Ureter (tissue), 1 donor: ENCODE data around the gene ACE. TPM values are rescaled to one million over a fixed set of nuclear protein-coding genes. Genes with fewer than 3 reads are reported as not detected.
A peak's percentile ranks its signal among the peaks of the same experiment; 100 is the strongest.

ENCODE experiments used
- DNase-seq: peaks from one replicate; pipeline ENCODE4 v3.0.0-alpha.2; 2020; ENCODE audit warnings: low spot score
- total RNA-seq: library from RNA; stranded (reverse); gene quantifications from one replicate; pipeline ENCODE4 v1.2.4, GENCODE V29; 2023
- donor health status: DM: yes; HTN: yes; CAD: no.

Gene ACE
- 7.5 TPM for total RNA-seq

DNA sequence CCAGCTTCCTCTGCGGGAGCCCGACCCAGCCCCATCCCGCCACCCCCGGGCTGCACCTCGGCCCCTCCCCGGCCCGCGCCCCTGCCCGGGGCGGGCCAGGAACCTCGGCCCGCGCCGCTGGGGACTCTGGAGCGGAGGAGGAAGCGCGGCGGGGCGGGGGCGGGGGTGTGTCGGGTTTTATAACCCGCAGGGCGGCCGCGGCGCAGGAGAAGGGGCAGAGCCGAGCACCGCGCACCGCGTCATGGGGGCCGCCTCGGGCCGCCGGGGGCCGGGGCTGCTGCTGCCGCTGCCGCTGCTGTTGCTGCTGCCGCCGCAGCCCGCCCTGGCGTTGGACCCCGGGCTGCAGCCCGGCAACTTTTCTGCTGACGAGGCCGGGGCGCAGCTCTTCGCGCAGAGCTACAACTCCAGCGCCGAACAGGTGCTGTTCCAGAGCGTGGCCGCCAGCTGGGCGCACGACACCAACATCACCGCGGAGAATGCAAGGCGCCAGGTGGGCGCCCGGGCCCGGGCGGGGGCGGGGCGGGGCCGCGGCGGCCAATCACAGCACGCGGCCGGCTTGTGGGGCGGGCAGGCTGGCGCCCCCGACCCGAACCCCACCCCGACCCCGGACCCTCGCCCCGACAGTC is at the start of gene ACE:
Gene ACE (plus strand): TSS at position 208 of the 626 bp plus-strand sequence. CDS start 34 bp downstream, at position 242.
- DNase-seq, result no peak

DNA sequence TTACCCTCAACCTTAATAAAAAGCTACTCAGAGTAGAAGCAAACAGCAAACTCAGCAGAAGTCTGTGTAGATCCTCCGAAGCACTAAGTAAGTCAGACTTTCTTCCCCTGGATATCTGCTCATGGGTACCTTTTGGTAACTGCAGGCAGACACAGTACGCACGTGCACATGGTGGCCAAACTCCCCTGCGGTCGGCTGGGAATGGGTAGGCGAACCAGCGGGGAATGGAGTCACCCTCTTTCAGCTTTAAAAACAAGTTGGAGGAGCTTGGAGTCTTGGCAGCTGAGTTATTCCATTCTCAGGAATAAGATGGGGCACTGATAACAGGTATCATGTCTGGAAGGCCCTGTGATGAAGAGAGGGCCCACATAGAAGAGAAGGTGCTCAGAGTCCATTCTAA is 47.1 kb upstream of the ACE start:
- no peak for DNase-seq

DNA sequence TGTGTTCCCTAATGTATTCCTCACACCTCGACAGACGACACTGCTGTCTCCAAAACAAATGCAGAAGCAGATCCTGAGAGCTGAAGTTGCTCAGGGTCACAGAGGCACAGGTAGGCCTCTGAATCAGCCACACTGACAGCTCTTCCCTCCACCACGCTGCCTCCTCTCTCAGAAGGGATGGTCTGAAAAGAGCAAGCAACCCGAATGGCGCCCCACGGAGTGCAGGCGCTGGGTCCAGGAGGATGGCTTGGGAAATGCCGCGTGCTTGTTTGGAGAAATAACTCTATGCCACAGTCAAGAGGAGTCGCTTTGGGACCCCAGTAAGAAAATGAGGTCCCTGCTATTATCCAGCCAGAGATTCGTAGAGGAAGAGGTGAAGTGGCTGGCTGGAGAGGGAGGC is 46.6 kb upstream of the ACE start:
- no peak for DNase-seq

DNA sequence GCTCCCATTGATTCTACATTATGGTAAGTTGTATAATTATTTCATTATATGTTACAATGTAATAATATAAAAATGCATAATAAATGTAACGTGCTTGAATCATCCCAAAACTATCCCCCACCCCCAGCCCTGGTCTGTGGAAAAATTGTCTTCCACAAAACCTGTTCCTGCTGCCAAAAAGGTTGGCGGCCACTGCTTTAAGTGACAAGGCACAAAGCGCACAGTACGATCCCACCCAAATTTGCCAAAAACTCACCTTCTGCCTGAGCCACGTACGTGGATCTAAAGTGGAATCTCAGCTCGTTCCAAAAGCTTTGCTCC is 45.3 kb upstream of the ACE start:
- no peak for DNase-seq

DNA sequence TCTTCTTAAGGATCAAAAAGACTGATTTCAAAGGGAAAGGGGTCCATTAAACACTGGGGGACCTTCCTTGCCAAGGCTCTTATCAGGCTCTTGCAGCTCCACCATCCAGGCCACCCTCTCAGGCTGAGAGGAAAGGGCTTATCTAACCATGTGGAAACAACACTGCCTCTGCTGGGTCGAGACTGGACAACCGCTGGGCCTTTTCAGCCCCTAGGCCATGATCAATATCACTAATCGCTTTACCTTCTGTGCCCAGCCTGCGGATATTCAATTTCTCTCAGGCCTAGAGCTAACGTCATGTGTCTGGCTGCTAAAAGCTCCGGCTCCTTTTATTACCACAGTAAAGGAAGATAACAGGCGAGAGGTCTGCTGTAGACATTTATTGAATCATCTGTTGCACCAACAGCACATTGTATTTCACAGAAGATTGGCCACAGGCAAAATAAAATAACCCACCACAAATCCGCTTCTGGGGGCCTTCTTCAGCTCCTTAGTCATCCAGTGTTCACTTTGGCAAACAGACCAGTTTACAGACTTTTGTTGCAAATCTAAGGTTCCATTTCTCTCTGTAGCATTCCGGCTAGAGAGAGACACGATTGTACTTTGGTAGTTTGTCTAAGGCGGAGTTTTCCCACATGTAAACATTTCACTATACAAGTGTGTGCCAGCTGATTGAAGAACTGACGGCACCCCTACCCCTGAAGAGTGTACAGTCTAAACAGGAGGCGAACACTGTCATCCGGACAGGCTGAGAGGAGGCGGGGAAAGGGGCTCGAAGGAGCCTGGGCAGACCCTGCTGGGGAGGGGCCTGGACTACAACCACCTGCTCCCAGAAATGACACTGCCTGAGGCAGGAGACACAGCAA is 44.7 kb upstream of the ACE start:
- no peak for DNase-seq

DNA sequence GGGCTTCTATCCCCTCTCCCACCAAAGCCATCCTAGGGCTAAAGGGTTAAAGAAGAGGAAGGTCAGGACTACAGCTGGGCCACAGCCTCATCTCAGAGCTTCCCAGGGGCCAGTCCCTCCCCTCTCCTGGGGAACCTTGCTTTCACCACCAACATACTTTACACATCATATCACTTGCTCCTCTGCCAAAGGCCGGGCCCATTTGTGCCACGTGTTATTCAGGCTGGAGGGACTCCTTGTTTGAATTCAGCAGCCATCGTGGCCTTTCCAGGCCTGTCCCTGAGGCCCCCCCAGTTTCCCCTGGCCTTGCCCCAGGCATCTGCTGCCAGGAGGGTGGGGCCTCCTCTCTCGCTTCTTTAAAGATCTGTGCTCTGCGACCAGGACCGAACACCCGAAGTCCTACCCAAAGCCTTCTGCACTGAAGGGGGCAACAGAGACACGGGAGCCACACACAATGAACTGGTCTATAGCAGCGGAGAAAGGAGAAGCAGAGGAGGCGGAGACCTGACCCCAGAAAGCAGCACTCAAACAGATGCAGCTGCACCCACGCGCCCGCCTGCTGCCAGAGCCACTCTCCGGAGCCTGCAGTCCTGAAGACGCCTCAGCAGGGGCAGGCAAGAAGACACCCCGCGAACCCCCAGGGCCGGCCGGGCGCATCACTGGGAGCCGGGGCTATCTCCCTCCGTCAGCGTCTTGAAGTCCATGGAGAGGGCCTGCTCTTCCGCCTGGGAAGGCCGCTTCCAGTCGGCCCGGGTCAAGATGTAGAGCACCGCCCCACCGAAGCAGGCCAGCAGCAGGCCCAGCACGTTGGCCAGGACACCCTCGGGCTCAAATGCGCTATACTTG is 42.9 kb upstream of the ACE start:
- peak; percentile 84 for DNase-seq

DNA sequence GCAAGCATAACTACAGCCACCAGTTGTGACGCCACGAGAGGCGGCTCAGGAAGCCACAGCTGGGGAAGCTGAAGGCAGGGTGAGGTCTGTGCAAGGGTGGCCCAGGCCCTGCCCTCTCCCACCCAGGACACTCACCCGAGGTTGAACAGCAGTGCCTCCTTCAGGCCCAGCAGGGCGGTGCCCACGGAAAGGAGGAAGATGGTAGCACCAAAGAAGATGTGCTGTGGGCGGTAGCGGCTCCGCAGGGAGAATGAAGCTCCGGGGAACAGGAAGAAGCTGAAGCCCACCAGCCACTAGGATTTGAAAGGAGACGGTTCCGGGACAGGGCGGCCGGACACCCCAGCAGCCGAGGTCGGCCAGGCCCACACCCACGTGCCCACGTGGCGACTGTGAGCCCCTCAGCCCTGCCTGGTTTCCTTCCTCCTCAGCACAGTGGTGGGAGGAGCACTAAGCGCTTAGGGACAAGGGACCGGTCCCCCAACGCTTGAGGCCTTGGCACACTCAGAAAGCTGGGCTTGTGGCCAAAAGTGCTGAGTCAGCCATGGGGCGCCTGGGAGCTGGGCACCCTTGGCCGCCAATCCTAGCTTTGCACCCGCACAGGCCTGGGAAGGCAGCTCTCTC is 41.8 kb upstream of the ACE start:
- peak; percentile 91 for DNase-seq

DNA sequence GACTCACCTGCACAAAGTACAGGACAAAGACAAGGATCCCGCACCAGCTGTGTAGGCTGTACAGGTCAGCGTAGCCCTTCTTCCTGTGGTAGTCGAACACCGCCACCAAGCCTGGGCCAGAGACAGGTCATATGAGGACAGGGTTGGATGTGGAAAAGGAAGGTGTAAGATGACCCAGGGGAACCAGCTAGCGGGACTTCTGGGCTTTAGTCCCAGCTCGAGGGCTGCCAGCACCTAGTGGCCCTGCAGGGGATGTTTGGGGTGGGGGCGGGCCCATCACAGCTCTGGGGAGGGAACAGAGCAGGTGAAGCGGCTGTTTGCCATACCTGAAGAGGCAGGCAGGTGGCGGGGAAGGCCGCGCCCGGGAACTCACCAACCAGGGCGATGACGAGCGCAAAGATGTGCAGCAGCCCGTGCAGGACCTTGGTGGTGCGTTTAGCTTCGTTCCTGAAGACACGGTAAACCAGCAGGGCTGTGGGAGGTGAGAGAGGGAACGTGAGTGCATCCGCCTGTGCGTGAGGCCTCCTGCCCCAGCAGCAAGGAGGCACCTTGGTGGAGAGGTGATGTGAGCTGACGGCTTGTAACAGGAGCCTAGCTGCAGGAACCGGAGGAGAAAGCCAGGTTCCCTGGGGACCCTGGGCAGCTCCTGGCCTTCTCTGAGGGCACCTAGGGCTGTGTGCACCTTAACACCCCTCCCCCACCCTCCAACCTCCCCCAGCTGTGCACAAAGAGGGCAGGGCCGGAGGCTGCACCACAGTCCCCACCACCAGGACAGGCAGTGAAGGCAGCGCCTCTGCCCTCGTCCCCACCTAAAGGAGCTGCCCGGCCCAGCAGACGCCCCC is 41.0 kb upstream of the ACE start:
- no peak for DNase-seq

DNA sequence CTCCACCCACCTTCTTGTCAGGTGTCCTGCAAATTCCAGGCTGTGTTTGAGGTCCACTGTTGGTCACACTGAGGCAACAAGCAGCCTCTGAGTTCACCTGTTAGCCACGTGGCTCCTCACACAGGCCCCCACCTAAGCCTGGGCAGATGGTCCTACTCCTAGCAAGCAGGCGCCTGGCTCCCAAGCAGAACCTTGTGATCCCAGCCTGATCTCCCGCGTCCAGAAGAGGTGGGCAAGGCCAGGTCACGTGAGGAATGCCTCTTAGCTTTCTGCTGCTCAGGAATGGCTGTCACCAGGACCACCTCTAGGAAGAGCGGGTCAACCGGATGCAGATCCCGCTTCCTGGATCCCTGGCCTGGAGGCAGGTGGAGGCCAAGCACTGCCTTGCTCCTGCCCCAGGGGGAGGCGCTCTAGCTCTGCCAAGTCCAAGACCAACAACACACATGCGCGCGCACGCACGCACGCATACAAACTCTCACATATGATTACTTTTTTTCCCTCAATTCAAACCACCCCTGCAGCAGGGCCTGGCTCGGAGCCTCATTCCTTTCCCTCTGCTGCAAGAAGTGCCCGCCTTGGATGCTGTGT is 40.2 kb upstream of the ACE start:
- no peak for DNase-seq

DNA sequence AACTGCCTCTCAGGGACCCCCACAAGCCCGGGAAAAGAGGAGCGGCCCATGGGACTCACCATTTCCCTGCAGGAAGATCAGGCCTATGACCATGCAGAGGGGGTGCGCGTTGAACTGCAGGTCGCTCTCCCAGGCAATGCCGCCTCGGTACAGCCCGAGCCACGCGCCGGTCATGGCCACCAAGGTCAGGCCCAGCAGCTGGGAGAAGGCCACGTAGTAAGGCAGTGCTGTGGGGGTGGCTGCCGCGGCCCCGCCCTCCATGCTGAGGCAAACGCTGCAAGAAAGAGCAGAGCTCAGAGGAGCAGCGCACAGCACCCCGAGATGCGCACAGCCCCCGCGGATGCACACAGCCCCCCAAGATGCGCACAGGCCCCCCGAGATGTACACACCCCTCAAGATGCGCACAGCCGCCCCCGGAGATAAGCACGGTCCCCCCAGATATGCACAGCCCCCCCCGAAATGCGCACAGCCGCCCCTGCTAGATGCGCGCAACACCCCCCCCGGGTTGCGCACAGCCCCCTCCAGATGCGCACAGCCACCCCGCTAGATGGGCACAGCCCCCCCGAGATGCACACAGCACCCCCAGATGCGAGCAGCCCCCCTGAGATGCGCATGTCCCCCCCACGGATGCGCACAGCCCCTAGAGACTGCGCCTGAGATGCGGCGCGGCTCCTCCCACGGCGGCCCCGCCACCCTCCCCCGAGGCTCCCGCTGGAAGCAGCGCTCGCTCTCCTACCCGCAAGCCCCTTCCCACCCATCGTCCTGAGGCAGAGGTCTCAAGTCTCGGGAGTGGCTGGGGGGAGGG is 39.4 kb upstream of the ACE start:
- DNase-seq, result no peak

DNA sequence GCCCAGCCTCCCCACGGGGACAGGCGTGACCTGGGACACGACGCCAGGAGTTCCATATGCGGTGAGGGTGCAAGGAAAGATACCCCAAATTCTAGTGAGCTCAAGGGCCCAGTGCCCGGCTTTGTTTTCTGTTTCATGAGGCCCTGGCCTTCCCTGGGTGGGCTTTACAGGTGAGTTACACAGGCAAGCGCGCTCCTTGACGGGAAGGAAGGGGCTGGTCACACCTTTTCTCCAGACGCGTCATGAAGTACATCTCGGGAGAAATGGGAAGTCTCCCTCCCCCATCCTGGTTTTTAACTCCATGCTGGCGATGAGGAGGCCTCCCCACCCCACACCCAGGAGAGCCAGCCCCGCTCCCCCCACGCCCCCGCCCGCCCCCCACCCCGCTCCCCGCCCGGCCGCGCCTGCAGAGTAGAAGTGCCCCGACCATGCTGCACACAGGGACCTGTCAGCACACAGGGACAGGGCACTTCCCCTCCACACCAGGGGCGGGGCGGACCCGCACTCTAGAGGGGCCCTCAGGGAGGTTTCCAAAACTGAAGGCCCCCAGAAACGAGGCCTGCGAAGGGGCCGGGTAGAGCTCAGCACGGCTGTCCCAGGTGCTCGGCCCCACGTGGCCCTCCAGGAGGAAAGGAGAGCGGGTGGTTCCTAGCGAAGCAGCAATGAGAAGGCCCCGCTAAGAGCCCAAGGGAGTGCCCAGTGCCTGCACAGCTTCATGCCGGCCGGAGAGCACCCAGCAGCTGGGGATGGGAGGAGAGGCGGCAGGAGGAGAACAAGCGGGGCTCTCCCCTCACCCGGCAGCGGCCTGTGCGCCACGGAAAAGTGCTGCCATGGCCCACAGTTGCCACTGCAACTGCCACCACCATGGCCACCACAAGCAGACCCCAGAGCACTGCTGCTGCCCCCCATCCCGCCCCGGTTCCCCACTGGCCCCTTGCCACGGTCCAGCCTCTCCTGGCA is 38.5 kb upstream of the ACE start:
- no peak for DNase-seq

DNA sequence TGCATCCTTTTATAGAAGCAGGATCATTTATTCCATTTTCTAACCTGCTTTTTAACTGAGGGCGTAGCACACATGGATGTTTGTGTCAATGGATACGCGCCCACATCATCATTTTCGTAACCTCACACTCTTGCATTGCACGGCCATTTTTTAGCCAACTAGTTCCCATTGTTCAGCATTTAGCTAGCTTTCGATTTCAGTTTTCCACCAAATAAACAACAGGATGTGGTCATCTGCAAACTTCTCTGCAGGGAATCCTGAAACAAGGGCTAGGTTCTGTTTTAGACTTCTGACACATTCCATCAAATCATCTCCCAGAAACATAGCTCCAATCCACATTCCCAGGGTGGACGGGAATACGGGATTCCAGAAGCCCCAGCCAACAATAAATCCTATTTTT is 37.2 kb upstream of the ACE start:
- no peak for DNase-seq

DNA sequence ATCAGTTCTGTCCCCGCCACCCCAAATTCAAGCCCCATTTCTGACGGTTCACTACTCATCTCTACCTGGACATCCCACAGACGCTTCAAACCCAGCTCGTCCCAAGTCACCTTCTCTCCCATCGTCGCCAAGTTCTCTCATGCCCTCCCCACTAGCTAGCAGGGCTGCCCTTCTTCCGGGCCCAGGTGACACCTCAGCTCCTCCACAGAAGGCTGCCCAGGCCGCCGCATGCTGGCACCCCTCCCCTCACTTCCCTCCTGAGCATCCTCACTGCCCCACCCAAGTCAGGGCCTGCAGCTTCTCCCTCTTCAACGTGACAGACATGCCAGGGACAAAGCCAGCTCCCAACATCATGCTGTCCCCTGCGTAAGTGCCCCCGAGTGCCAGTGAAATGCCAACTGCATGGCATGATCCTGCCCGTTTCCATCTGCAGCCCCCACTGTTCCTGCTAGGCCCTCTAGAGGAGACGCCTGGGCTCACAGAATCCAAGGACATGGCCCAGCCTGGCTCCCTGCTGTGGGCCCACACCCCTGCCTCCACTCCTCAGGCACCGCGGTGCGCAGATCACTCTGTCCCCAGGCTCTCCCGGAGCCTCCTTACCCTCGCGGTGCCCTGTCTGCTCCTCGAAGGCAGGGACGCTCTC is 36.6 kb upstream of the ACE start:
- DNase-seq, result no peak

DNA sequence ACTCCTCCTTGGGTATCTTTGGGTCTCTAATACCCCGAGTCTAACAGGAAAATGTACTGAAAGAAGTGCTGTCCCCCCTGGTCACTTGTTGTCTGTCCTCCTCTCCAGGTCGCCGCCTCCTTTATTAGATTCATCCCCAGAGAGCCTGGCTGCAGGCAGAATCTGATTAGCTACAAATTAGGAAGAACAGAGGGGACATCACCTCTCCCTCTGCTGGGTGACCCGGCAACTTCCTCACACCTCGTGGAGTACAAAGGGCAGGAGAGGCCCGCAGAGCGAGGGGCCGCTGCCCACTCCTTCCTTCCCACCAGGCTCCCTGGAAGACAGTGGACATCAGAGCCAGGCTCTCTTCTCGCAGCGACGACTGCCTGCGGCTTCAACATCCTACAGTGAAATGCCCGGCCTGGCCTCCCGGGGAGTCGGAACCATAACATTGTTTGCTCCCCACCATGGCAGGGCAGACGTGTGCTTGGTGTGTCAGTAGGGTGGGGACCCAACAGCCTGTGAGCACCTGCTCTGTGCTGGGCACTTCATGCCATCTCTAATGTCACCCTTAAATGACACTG is 36.0 kb upstream of the ACE start:
- no peak for DNase-seq

DNA sequence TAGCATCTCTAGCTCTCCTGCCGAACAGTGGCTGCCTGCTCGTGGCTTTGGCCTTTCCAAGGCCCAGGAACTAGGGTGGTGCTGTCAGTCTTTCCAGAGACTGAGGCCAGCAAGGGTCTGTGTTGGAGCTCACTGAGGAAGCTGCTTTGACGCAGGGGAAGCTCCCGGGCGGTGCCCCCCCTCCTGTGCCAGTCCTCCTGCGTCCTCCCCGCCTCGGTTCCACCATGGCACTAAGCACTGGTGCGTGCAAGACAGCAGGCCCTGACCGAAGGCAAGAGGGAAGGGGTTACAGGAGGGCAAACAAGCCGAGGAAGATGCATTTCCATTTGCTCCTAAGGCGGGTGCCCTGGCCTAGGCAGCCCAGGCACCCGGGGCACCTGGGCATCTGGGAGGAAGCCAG is 35.2 kb upstream of the ACE start:
- no peak for DNase-seq

DNA sequence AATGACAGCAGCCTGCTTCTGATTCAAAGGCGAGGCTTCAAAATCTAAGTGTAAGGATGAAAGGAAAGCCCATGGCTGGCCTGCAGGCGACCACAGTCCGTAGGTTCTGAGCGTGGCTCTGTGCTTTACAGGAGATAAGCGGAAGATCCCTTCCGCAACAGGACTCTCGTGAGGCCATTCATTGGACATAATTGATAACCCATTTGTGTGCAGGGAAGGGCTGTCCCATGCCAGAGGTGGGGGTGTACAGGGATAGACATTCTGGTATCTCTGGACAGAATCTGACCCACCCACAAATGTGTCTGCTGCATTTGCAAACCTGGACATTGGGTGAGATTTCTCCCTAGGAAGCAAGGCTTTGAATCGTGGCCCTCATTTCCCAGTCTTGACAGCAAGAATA is 34.8 kb upstream of the ACE start:
- no peak for DNase-seq

DNA sequence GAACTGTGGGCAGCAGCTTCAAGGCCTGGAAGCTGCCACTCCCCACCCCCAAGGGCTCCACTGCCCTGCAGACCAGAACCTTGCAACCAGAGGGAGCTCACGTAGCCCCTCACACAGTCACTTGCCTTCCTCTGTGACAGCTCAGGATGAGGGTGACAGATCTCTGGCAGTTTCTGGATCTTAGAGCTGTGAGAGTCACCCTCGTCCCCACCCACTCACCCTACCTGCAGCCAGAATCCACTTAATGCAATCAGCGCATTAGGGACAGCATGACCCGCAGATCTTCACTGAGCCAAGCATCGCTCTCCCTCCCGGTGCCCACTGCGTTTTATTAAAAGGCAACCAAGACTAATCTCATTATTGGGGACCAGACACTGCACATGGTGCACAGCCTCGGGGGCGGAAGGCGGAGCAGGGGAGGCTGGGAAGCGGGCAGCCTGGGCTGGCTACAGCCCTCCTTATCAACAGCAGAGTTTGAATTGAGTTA is 34.3 kb upstream of the ACE start:
- DNase-seq, result no peak

DNA sequence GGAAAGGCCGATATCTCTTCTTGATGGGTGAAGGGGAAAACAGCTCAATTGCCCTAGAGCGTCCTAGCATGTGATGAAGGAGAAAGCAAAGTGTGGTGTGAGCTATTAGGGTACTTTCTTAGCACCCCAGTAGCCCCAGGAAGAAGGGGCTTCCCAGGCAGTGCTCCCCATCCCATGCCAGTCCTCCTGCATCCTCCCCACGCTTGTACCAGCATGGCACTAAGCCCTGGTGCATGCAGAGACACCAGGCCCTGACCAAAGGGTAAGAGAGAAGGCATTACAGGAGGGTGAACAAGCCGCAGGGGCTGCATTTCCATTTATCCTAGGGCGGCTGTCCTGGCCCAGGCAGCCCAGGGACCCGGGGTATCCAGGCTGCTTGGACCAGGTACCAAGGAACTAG is 33.8 kb upstream of the ACE start:
- no peak for DNase-seq
